GM12878 (cell line): ENCODE measurements around the gene VIPR2. TPM values are rescaled to one million over a fixed set of nuclear protein-coding genes. Genes with fewer than 3 reads are reported as not detected.

ENCODE experiments used
- ATAC-seq: fragments of 200-7000 bp; cut with Tn5 transposase; 3 replicates; pipeline ENCODE4 v1.9.1; 2020; ENCODE audit warnings: mild to moderate bottlenecking, moderate library complexity
- BruUV-seq: library from RNA; stranded (reverse); fragments of 400-500 nt; replicated peaks from 2 replicates; lab custom pipeline; 2021; lab: Mats Ljungman, UMichigan
- CTCF ChIA-PET: fragments of 300-600 bp; sonication (Branson Sonifier 250); formaldehyde crosslinking; extraction: SDS; loops from one replicate; lab custom pipeline; 2021; ENCODE audit warnings: inconsistent platforms; lab: Yijun Ruan, JAX
- POLR2A ChIA-PET: fragments of 350-600 bp; formaldehyde crosslinking; extraction: SDS; loops from one replicate; lab custom pipeline; 2021; ENCODE audit warnings: inconsistent platforms; lab: Charles Lee
- RAD21 ChIA-PET: fragments of 300-600 bp; sonication (Branson Sonifier 250); formaldehyde crosslinking; loops from one replicate; lab custom pipeline; 2023; ENCODE audit warnings: antibody characterized with exemption; ENCODE audit not compliant: unreplicated experiment; lab: Charles Lee
- SMC1A ChIA-PET: fragments of 300-600 bp; sonication (Branson Sonifier 250); formaldehyde crosslinking; loops from one replicate; lab custom pipeline; 2023; ENCODE audit not compliant: unreplicated experiment, uncharacterized antibody; lab: Charles Lee
- DNase-seq: peaks from one replicate; pipeline ENCODE4 v3.0.0-alpha.2; 2011; ENCODE audit warnings: low read depth, low spot score
- FAIRE-seq: peaks from 3 replicates; lab custom pipeline; 2011; peaks lifted over from hg19 to GRCh38; lab: Jason Lieb, UNC
- H2AFZ ChIP-seq: 2 replicates; pipeline ENCODE4 v1.6.0; 2011; ENCODE audit warnings: low read depth, low read length, control low read depth; ENCODE audit not compliant: control insufficient read depth
- H3K27ac ChIP-seq: 2 replicates; pipeline ENCODE4 v1.5.1; 2011; ENCODE audit warnings: control low read depth; ENCODE audit not compliant: control insufficient read depth, insufficient read depth
- H3K27me3 ChIP-seq, 2 experiments: replicated peaks in 1 of 2; 2 replicates each; pipeline versions ENCODE4 v1.6.0 to v1.6.1; 2011; ENCODE audit warnings: low read length in 1 of 2; ENCODE audit not compliant: control insufficient read depth in 2 of 2, insufficient read depth in 2 of 2
- H3K36me3 ChIP-seq, 2 experiments: 2 replicates each; pipeline ENCODE4 v1.5.1; 2011; ENCODE audit warnings: low read length in 1 of 2; ENCODE audit not compliant: control insufficient read depth in 2 of 2, insufficient read depth in 2 of 2
- H3K4me1 ChIP-seq: 2 replicates; pipeline ENCODE4 v1.6.1; 2011; ENCODE audit warnings: mild to moderate bottlenecking, low read length, moderate library complexity, mixed read lengths; ENCODE audit not compliant: control insufficient read depth, insufficient read depth
- H3K4me2 ChIP-seq: 2 replicates; pipeline ENCODE4 v1.6.0; 2011; ENCODE audit warnings: control low read depth; ENCODE audit not compliant: control insufficient read depth, insufficient read depth
- H3K4me3 ChIP-seq: fragments of 200-600 bp; sonication (generic); 2 replicates; pipeline ENCODE4 v1.5.1; 2016
- H3K79me2 ChIP-seq: 2 replicates; pipeline ENCODE4 v1.6.0; 2011; ENCODE audit warnings: low read length; ENCODE audit not compliant: control insufficient read depth, insufficient read depth
- H3K9ac ChIP-seq: 2 replicates; pipeline ENCODE4 v1.8.0; 2011; ENCODE audit warnings: low read length, control low read depth, mixed read lengths; ENCODE audit not compliant: control insufficient read depth, insufficient read depth
- H3K9me3 ChIP-seq: replicated peaks from 3 replicates; pipeline ENCODE4 v1.5.1; 2011; ENCODE audit warnings: mild to moderate bottlenecking, low read length; ENCODE audit not compliant: control insufficient read depth, insufficient read depth
- H4K20me1 ChIP-seq: 2 replicates; pipeline ENCODE4 v1.6.0; 2011; ENCODE audit not compliant: control insufficient read depth, insufficient read depth
- EGR1 ChIP-seq, 2 experiments: IDR thresholded peaks; 1 replicate in 1 of 2; 2 replicates in 1 of 2; pipeline ENCODE4 v1.6.1; 2011 to 2012; ENCODE audit warnings: low read depth in 2 of 2, low read length in 2 of 2, borderline replicate concordance in 1 of 2, mild to moderate bottlenecking in 1 of 2, moderate library complexity in 1 of 2
- NR2C1 ChIP-seq: fragments of 450-650 bp; IDR thresholded peaks from 2 replicates; pipeline ENCODE4 v1.6.1; 2017; ENCODE audit warnings: antibody characterized with exemption, mild to moderate bottlenecking, moderate library complexity
- POLR2A ChIP-seq: IDR thresholded peaks from 2 replicates; pipeline ENCODE4 v1.6.1; 2011; ENCODE audit warnings: low read depth, mild to moderate bottlenecking, low read length
- WGBS: methylation state at CpG from one replicate; pipeline ENCODE4 v1.1.6; 2016; ENCODE audit warnings: low lambda C conversion rate; ENCODE audit not compliant: insufficient replicate concordance, insufficient coverage; ENCODE audit errors: missing lambda C conversion rate; 5-methylcytosine and 5-hydroxymethylcytosine counted together
- in situ Hi-C: fragments of 300-500 bp; cut with MboI; formaldehyde crosslinking; loops from 9 replicates; pipeline ENCODE4 v1.14.3; 2018; ENCODE audit warnings: mixed read lengths
- intact Hi-C: fragments of 100-400 bp; cut with micrococcal nuclease; formaldehyde crosslinking; loops from one replicate; pipeline ENCODE4 v1.14.2; 2022; ENCODE audit not compliant: unreplicated experiment
- polyA plus RNA-seq, 11 experiments: library from polyadenylated mRNA; depleted of rRNA in 4 of 11; unstranded in 6 of 11; stranded (reverse) in 5 of 11; fragments of >200 nt; fragmentation: Nextera tagmentation in 4 of 11; fragmentation: Illumina TruSeq in 1 of 11; extraction: Ambion mirVana in 4 of 11; extraction: Trizol in 1 of 11; gene quantifications; 1 replicate in 1 of 11; 2 replicates in 10 of 11; pipeline versions ENCODE4 v1.2.1 to v1.2.3, GENCODE V29; 2011 to 2016; ENCODE audit warnings: inconsistent platforms in 2 of 11, missing spikeins in 2 of 11, low read depth in 1 of 11
- total RNA-seq, 4 experiments: library from RNA; depleted of rRNA in 3 of 4; stranded (reverse); fragments of >200 nt in 3 of 4; fragmentation: Illumina TruSeq in 1 of 4; extraction: Trizol in 1 of 4; gene quantifications; 2 replicates each; pipeline versions ENCODE4 v1.2.1 to v1.2.3, GENCODE V29; 2013 to 2021

The VIPR2 gene
- total and polyA plus RNA-seq, 10 of the 15 experiments (the other 5 are each of a cell fraction or from before 2014, with no cell fraction given), result not detected

- ChIA-PET POLR2A (no interaction called here), SMC1A (no interaction called here)
- peaks cover 4% of the 10 kb centered on the region; the same call in 1 of the 2 replicates for H3K4me1 ChIP-seq
- no peak overlapping the region for H3K4me2 ChIP-seq
- H3K9me3 ChIP-seq, result no peaks in the 10 kb centered on the region; the same call in 2 of the 3 replicates
- peak; percentile 19; the same call in 1 of the 2 replicates for TF ChIP-seq POLR2A
- TF ChIP-seq NR2C1, result no peak
- TF ChIP-seq, all 136 proteins: peak for 1
- intact Hi-C loops, result no loop called here
- Histone ChIP-seq H3K36me3 (no peaks in the 10 kb centered on the region), H4K20me1 (no peaks in the 10 kb centered on the region), H3K79me2 (no peaks in the 10 kb centered on the region), H3K27ac (no peak overlapping the region), H2AFZ (no peak overlapping the region), H3K27me3 (no peaks in the 10 kb centered on the region), H3K9ac (no peak overlapping the region), H3K4me3 (no peak overlapping the region)
- RAD21 ChIA-PET, result no interaction called here
- DNase-seq, result no peak
- no peak for FAIRE-seq
- in situ Hi-C loops, result no loop called here
- WGBS, result 59% methylated on average over 12 of the region's 12 CpGs
- CTCF ChIA-PET, result no interaction called here
- no TSS peak for BruUV-seq
- no peak for ATAC-seq
Measured at GRCh38 chr7:159068488-159068811, 76.2 kb downstream of the VIPR2 start.

- Histone ChIP-seq H3K9me3 (no peaks in the 10 kb centered on the region; the same call in 2 of the 3 replicates), H3K36me3 (no peaks in the 10 kb centered on the region), H3K4me3 (no peak overlapping the region), H3K9ac (no peak overlapping the region), H2AFZ (no peak overlapping the region), H3K27me3 (no peaks in the 10 kb centered on the region), H3K4me1 (peaks cover 4% of the 10 kb centered on the region; the same call in 1 of the 2 replicates), H3K79me2 (no peaks in the 10 kb centered on the region), H4K20me1 (no peaks in the 10 kb centered on the region), H3K27ac (no peak overlapping the region), H3K4me2 (no peak overlapping the region)
- no peak for TF ChIP-seq EGR1 (IDR thresholded peaks at IDR 0.05; ENCODE audit: borderline replicate concordance in 1 of 2, low read depth in 2 of 2, low read length in 2 of 2)
- CTCF ChIA-PET, result no interaction called here
- no peak for ATAC-seq
- 39% methylated on average over 13 of the region's 13 CpGs for WGBS
- in situ Hi-C loops (no loop called here), intact Hi-C loops (no loop called here)
- SMC1A ChIA-PET, result no interaction called here
- no TSS peak for BruUV-seq
- RAD21 ChIA-PET, result no interaction called here
- no peak for DNase-seq
- POLR2A ChIA-PET, result no interaction called here
- FAIRE-seq, result no peak
Measured at GRCh38 chr7:159067576-159068487, 76.8 kb downstream of the VIPR2 start.
